Measurements from ENCODE around the gene SHANK1.

DNA sequence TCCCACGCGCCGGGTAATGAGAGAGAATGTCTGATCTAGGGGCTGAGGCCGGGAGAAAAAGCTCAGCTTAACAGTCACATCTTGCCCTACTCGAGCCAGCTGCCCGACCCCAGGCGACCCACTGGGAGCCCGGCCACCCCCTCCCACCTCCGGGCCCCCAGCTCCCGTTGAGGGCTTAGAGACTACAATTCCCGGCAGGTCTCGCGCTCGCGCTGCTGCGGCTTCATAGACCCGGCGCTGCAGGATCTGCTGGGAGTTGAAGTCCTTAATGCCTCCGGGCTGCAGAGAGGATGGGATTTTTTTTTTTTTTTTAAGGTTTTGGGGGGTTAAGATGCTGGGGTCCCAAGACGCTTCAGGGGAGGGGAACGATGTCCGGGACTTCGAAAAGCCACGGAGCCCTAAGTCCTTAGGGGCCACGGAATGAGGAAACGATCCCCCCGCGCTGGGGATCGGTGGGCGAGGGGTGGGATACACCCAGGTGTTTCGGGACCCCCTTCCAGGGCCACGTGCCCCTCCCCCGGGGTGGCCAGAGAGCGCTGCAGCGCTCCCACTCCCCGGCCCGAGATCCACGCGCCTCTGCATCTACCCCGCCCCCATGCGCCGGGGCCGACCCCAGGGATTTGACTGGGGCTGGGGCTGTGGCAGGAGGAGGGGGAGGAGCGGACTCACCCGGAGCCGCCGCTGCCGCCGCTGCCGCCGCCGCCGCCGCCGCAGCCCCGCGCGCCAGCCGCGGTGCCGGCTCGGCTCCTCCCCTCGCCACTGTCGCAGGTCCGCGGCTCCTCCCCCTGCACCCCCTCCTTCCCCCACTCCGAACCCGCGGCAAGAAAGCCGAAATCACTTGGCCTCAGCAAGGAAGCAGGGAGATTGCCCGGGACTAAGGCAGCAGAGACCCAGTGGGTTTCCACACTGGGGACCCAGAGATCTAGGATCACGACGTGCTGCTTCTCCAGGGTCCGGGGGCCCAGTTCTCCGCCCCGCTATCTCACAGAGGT lies 80.2 kb downstream of the SHANK1 start, which contains the start of gene SYT3:
- no peak for TF ChIP-seq POLR2AphosphoS5 (IDR thresholded peaks at IDR 0.05)
- TF ChIP-seq POLR2A (IDR thresholded peaks at IDR 0.05) = no peak
